IPS-18c (cell line): ENCODE results near the gene LRMDA.

ENCODE experiments used
- H3K4me3 ChIP-seq: 2 replicates; pipeline ENCODE4 v1.7.0; 2013; ENCODE audit warnings: low read depth, mild to moderate bottlenecking, low read length, moderate library complexity; ENCODE audit not compliant: insufficient read depth
- H3K9me3 ChIP-seq: one replicate; pipeline ENCODE4 v1.6.1; 2013; ENCODE audit warnings: mild to moderate bottlenecking, low read length, moderate library complexity; ENCODE audit not compliant: control insufficient read depth, insufficient read depth

Gene LRMDA

GRCh38 chr10:75547391-75548298, 116.2 kb downstream of the LRMDA start:
- Histone ChIP-seq H3K9me3 (no peaks in the 10 kb centered on the region), H3K4me3 (no peak overlapping the region)

GRCh38 chr10:75548356-75548755, 116.9 kb downstream of the LRMDA start:
- Histone ChIP-seq H3K9me3 (no peaks in the 10 kb centered on the region), H3K4me3 (no peak overlapping the region)

- Histone ChIP-seq H3K9me3 (no peaks in the 10 kb centered on the region), H3K4me3 (no peak overlapping the region)
Observed at GRCh38 chr10:75550191-75550590, 118.8 kb downstream of the LRMDA start.

- no peak overlapping the region for H3K4me3 ChIP-seq
- no peaks in the 10 kb centered on the region for H3K9me3 ChIP-seq
Observed at GRCh38 chr10:75552171-75552570, 120.7 kb downstream of the LRMDA start.

- H3K4me3 ChIP-seq = no peak overlapping the region
- H3K9me3 ChIP-seq = no peaks in the 10 kb centered on the region
Observed at GRCh38 chr10:75553550-75553949, 122.1 kb downstream of the LRMDA start.

GRCh38 chr10:75555323-75555722, 123.9 kb downstream of the LRMDA start:
- no peaks in the 10 kb centered on the region for H3K9me3 ChIP-seq
- no peak overlapping the region for H3K4me3 ChIP-seq

- H3K9me3 ChIP-seq = no peaks in the 10 kb centered on the region
- no peak overlapping the region for H3K4me3 ChIP-seq
Observed at GRCh38 chr10:75556320-75556719, 124.9 kb downstream of the LRMDA start.

- H3K4me3 ChIP-seq = no peak overlapping the region
- peaks cover 11% of the 10 kb centered on the region for H3K9me3 ChIP-seq
Observed at GRCh38 chr10:75565286-75566251, 134.1 kb downstream of the LRMDA start.

GRCh38 chr10:75568450-75569130, 137.2 kb downstream of the LRMDA start:
- peaks cover 11% of the 10 kb centered on the region for H3K9me3 ChIP-seq
- H3K4me3 ChIP-seq = no peak overlapping the region

GRCh38 chr10:75569506-75569905, 138.1 kb downstream of the LRMDA start:
- peaks cover 9% of the 10 kb centered on the region for H3K9me3 ChIP-seq
- H3K4me3 ChIP-seq = no peak overlapping the region

GRCh38 chr10:75572478-75572877, 141.1 kb downstream of the LRMDA start:
- H3K4me3 ChIP-seq = no peak overlapping the region
- no peaks in the 10 kb centered on the region for H3K9me3 ChIP-seq

- Histone ChIP-seq H3K9me3 (no peaks in the 10 kb centered on the region), H3K4me3 (no peak overlapping the region)
Observed at GRCh38 chr10:75575940-75576339, 144.5 kb downstream of the LRMDA start.

- Histone ChIP-seq H3K4me3 (no peak overlapping the region), H3K9me3 (peaks cover 19% of the 10 kb centered on the region)
Observed at GRCh38 chr10:75582102-75582501, 150.7 kb downstream of the LRMDA start.

- no peak overlapping the region for H3K4me3 ChIP-seq
- peaks cover 19% of the 10 kb centered on the region for H3K9me3 ChIP-seq
Observed at GRCh38 chr10:75585294-75585693, 153.9 kb downstream of the LRMDA start.

GRCh38 chr10:75586814-75587213, 155.4 kb downstream of the LRMDA start:
- Histone ChIP-seq H3K9me3 (peaks cover 19% of the 10 kb centered on the region), H3K4me3 (no peak overlapping the region)

GRCh38 chr10:75588031-75588430, 156.6 kb downstream of the LRMDA start:
- H3K4me3 ChIP-seq = no peak overlapping the region
- peaks cover 8% of the 10 kb centered on the region for H3K9me3 ChIP-seq

- no peak overlapping the region for H3K4me3 ChIP-seq
- no peaks in the 10 kb centered on the region for H3K9me3 ChIP-seq
Observed at GRCh38 chr10:75589895-75590654, 158.7 kb downstream of the LRMDA start.
